Measurements from ENCODE around the gene KATNIP. TPM values are rescaled to one million over a fixed set of nuclear protein-coding genes. Genes with fewer than 3 reads are reported as not detected.
A peak's percentile ranks its signal among the peaks of the same experiment; 100 is the strongest.

KATNIP gene
- total RNA-seq, 1 donor from 2014 or later, result 24.4 TPM

- TF ChIP-seq CTCF (IDR thresholded peaks at IDR 0.05; ENCODE audit: insufficient read depth, low read length, poor library complexity, severe bottlenecking), result no peak
- H3K27me3 ChIP-seq (ENCODE audit: control insufficient read depth, insufficient read depth, low read length), result no peaks in the 10 kb centered on the region
- peak overlapping the region; percentile 100 for H3K4me3 ChIP-seq (ENCODE audit: low read depth, low read length)
- no peaks in the 10 kb centered on the region for H3K36me3 ChIP-seq (ENCODE audit: control insufficient read depth, insufficient read depth, low read length)
- no peak for DNase-seq (ENCODE audit: low read depth)
These were observed 607 bp downstream of the KATNIP start for GRCh38 chr16:27550582-27550920.

- no peak for DNase-seq (ENCODE audit: low read depth)
- H3K36me3 ChIP-seq (ENCODE audit: control insufficient read depth, insufficient read depth, low read length), result no peaks in the 10 kb centered on the region
- no peaks in the 10 kb centered on the region for H3K27me3 ChIP-seq (ENCODE audit: control insufficient read depth, insufficient read depth, low read length)
- no peak for TF ChIP-seq CTCF (IDR thresholded peaks at IDR 0.05; ENCODE audit: insufficient read depth, low read length, poor library complexity, severe bottlenecking)
- no peak overlapping the region for H3K4me3 ChIP-seq (ENCODE audit: low read depth, low read length)
These were observed 1.1 kb downstream of the KATNIP start for GRCh38 chr16:27551036-27551435.

DNA sequence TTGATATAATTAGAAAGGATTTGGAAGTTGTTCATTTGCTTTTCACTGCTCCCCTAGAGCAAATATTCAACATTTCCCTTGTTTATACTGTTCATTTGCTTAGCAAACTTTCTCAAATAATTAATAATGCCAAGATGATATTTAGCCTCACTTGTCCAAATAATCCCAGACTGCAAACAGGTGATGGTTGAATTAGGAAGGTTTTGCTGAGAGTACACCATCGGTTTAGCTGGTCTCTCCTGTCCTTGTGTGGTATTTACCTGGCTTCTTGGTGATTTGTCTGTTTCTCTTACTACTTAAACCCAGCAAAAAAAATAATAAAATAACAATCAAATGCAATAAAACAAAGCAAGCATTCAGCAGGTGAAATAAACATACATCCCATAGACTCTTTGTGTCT is 6.5 kb downstream of the KATNIP start:
- Histone ChIP-seq H3K27me3 (ENCODE audit: control insufficient read depth, insufficient read depth, low read length) (no peaks in the 10 kb centered on the region), H3K36me3 (ENCODE audit: control insufficient read depth, insufficient read depth, low read length) (no peaks in the 10 kb centered on the region), H3K4me3 (ENCODE audit: low read depth, low read length) (no peak overlapping the region)
- no peak for DNase-seq (ENCODE audit: low read depth)
- TF ChIP-seq CTCF (IDR thresholded peaks at IDR 0.05; ENCODE audit: insufficient read depth, low read length, poor library complexity, severe bottlenecking), result no peak

DNA sequence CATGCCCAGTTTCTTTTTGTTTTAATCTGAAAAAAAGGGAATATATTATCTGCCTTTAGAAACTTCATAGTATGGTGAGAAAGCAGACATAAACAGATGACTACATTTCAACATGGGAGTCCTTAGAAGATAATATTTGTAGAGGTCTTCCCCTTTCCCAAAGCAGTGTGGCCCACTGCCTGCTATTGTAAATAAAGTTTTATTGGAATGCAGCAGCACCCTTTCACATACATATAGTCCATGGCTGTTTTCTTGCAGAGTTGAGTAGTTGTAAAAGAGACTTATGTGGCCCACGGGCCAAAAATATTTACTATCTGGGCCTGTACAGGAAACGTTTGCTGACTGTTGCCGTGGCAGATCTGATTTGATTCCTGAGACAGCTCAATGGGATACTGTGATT is 8.5 kb downstream of the KATNIP start:
- no peaks in the 10 kb centered on the region for H3K36me3 ChIP-seq (ENCODE audit: control insufficient read depth, insufficient read depth, low read length)
- no peak overlapping the region for H3K4me3 ChIP-seq (ENCODE audit: low read depth, low read length)
- no peak for DNase-seq (ENCODE audit: low read depth)
- H3K27me3 ChIP-seq (ENCODE audit: control insufficient read depth, insufficient read depth, low read length), result no peaks in the 10 kb centered on the region
- TF ChIP-seq CTCF (IDR thresholded peaks at IDR 0.05; ENCODE audit: insufficient read depth, low read length, poor library complexity, severe bottlenecking), result no peak

GRCh38 chr16:27558932-27559331 is 9.0 kb downstream of the KATNIP start:
- Histone ChIP-seq H3K4me3 (ENCODE audit: low read depth, low read length) (no peak overlapping the region), H3K27me3 (ENCODE audit: control insufficient read depth, insufficient read depth, low read length) (no peaks in the 10 kb centered on the region), H3K36me3 (ENCODE audit: control insufficient read depth, insufficient read depth, low read length) (no peaks in the 10 kb centered on the region)
- no peak for TF ChIP-seq CTCF (IDR thresholded peaks at IDR 0.05; ENCODE audit: insufficient read depth, low read length, poor library complexity, severe bottlenecking)
- no peak for DNase-seq (ENCODE audit: low read depth)

DNA sequence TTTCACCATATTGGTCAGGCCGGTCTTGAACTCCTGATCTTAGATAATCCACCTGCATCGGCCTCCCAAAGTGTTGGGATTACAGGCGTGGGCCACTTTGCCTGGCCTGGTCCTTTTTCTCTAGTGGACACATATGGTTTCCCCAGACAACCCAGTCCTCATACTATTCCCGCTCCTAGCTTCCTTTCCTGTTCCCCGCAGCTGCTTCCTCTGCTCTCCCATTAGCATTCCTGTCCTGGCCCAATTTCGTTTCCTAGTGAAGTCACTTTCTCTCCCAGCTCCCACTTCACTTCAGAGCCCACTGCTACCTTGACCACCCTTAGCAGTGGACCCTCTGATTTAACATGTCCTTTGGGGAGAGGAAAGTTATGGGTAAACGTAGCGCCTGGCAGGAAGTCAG is 11.3 kb downstream of the KATNIP start:
- Histone ChIP-seq H3K27me3 (ENCODE audit: control insufficient read depth, insufficient read depth, low read length) (no peaks in the 10 kb centered on the region), H3K4me3 (ENCODE audit: low read depth, low read length) (no peak overlapping the region), H3K36me3 (ENCODE audit: control insufficient read depth, insufficient read depth, low read length) (no peaks in the 10 kb centered on the region)
- DNase-seq (ENCODE audit: low read depth), result no peak
- TF ChIP-seq CTCF (IDR thresholded peaks at IDR 0.05; ENCODE audit: insufficient read depth, low read length, poor library complexity, severe bottlenecking), result no peak
